ENCODE measurements around the gene SIRT3. TPM values are rescaled to one million over a fixed set of nuclear protein-coding genes. Genes with fewer than 3 reads are reported as not detected.

SIRT3 gene
- total RNA-seq, 6 experiments from 2014 or later = 9.2 to 22.0 (median 15.5) TPM

DNA sequence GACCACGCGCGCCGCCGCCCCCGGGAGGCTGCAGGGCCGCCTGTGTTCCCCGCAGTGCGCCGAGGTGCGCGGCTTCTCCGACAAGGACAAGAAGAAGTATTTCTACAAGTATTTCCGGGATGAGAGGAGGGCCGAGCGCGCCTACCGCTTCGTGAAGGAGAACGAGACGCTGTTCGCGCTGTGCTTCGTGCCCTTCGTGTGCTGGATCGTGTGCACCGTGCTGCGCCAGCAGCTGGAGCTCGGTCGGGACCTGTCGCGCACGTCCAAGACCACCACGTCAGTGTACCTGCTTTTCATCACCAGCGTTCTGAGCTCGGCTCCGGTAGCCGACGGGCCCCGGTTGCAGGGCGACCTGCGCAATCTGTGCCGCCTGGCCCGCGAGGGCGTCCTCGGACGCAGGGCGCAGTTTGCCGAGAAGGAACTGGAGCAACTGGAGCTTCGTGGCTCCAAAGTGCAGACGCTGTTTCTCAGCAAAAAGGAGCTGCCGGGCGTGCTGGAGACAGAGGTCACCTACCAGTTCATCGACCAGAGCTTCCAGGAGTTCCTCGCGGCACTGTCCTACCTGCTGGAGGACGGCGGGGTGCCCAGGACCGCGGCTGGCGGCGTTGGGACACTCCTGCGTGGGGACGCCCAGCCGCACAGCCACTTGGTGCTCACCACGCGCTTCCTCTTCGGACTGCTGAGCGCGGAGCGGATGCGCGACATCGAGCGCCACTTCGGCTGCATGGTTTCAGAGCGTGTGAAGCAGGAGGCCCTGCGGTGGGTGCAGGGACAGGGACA, 44.8 kb upstream of the SIRT3 start:
- Histone ChIP-seq H3K4me3 (peak overlapping the region; percentile 41 to 62 (median 52)), H3K27ac (peak overlapping the region in 1 of 3 donors; percentile 43), H3K9me3 (no peaks in the 10 kb centered on the region), H3K27me3 (no peaks in the 10 kb centered on the region), H3K36me3 (no peaks in the 10 kb centered on the region), H3K4me1 (peaks cover 0 to 14% (median 7%) of the 10 kb centered on the region in 4 donors)
- intact Hi-C loops (cut with DNase I) = no loop called here
- ATAC-seq (no peak), DNase-seq (peak; percentile 24 to 66 (median 51))
- TF ChIP-seq, protein P1, sequence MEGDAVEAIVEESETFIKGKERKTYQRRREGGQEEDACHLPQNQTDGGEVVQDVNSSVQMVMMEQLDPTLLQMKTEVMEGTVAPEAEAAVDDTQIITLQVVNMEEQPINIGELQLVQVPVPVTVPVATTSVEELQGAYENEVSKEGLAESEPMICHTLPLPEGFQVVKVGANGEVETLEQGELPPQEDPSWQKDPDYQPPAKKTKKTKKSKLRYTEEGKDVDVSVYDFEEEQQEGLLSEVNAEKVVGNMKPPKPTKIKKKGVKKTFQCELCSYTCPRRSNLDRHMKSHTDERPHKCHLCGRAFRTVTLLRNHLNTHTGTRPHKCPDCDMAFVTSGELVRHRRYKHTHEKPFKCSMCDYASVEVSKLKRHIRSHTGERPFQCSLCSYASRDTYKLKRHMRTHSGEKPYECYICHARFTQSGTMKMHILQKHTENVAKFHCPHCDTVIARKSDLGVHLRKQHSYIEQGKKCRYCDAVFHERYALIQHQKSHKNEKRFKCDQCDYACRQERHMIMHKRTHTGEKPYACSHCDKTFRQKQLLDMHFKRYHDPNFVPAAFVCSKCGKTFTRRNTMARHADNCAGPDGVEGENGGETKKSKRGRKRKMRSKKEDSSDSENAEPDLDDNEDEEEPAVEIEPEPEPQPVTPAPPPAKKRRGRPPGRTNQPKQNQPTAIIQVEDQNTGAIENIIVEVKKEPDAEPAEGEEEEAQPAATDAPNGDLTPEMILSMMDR (IDR thresholded peaks at IDR 0.05) = no peak
- TF ChIP-seq POLR2A (IDR thresholded peaks at IDR 0.05) = no peak
- 24% methylated on average over 27 of the region's 79 CpGs for WGBS (ENCODE audit: insufficient coverage, low coverage, low lambda C conversion rate, missing lambda C conversion rate)

DNA sequence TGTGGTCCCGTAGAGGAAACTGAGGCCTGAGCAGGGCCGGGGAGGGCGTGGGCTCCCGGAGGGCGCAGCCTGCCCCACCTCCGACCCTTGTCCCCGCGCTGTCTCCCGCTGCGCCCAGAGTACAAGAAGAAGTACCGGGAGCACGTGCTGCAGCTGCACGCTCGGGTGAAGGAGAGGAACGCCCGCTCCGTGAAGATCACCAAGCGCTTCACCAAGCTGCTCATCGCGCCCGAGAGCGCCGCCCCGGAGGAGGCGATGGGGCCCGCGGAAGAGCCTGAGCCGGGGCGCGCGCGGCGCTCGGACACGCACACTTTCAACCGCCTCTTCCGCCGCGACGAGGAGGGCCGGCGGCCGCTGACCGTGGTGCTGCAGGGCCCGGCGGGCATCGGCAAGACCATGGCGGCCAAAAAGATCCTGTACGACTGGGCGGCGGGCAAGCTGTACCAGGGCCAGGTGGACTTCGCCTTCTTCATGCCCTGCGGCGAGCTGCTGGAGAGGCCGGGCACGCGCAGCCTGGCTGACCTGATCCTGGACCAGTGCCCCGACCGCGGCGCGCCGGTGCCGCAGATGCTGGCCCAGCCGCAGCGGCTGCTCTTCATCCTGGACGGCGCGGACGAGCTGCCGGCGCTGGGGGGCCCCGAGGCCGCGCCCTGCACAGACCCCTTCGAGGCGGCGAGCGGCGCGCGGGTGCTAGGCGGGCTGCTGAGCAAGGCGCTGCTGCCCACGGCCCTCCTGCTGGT, 44.0 kb upstream of the SIRT3 start:
- Histone ChIP-seq H3K27ac (peak overlapping the region in 2 of 3 donors; percentile 43 to 73), H3K4me3 (peak overlapping the region; percentile 41 to 62 (median 52))
- 3% methylated on average over 8 of the region's 85 CpGs for WGBS (ENCODE audit: insufficient coverage, low coverage, low lambda C conversion rate, missing lambda C conversion rate)

DNA sequence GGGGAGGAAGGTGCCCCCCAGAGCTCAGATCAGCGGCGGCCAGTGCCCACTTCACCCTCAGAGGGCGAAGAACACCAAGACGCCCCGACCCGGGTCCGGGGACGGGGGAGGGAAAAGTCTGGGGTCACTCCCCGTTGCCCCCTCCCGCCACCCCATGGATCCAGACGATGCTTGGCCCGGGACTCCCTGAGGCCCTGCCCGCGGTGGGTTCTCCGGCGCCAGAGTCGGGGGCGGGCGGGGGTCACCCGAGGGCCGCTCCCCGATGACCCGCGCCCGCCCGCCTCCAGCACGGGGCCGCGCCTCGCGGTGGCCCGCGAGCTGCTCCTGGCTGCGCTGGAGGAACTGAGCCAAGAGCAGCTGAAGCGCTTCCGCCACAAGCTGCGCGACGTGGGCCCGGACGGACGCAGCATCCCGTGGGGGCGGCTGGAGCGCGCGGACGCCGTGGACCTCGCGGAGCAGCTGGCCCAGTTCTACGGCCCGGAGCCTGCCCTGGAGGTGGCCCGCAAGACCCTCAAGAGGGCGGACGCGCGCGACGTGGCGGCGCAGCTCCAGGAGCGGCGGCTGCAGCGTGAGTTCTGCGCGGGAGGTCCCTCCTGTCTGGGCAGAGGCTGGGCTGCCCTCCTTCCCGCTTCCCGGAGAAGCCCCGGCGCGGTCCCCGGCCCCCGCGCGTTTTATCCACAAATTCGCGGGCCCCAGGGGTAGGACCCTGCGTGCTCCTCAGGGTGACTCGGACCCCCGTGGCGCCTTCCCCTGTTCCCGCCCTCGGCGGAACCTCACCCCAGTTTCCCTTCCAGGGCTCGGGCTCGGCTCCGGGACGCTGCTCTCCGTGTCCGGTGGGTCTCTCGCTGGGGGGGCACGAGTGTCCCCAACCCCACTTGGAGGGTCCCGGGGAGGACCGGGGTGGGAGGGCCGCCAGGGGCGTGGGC, 43.2 kb upstream of the SIRT3 start:
- Histone ChIP-seq H3K27ac (peak overlapping the region in 2 of 3 donors; percentile 43 to 73), H3K36me3 (no peaks in the 10 kb centered on the region), H3K9me3 (no peaks in the 10 kb centered on the region), H3K4me3 (peak overlapping the region; percentile 41 to 62 (median 52)), H3K27me3 (no peaks in the 10 kb centered on the region), H3K4me1 (peaks cover 0 to 14% (median 7%) of the 10 kb centered on the region in 4 donors)
- WGBS (ENCODE audit: insufficient coverage, low coverage, low lambda C conversion rate, missing lambda C conversion rate) = 4% methylated on average over 4 of the region's 97 CpGs
- intact Hi-C loops (cut with DNase I) = no loop called here
- DNase-seq (peak; percentile 37 to 60 (median 54)), ATAC-seq (peak; percentile 21 to 37 (median 27))
- TF ChIP-seq POLR2A (IDR thresholded peaks at IDR 0.05) = no peak
- TF ChIP-seq, protein P1 (IDR thresholded peaks at IDR 0.05) = no peak

More for the DNA sequence above, 44.0 kb upstream of the SIRT3 start:
- intact Hi-C loops (cut with DNase I) = no loop called here
- Histone ChIP-seq H3K9me3 (no peaks in the 10 kb centered on the region), H3K36me3 (no peaks in the 10 kb centered on the region), H3K4me1 (peaks cover 0 to 14% (median 7%) of the 10 kb centered on the region in 4 donors), H3K27me3 (no peaks in the 10 kb centered on the region)
- DNase-seq (peak; percentile 86 to 93 (median 91)), ATAC-seq (peak; percentile 84 to 91 (median 91))
- TF ChIP-seq, protein P1 (IDR thresholded peaks at IDR 0.05) = no peak
- peak; percentile 30 for TF ChIP-seq POLR2A (IDR thresholded peaks at IDR 0.05)
